A549 treated with RU486 at 1 μM for 4 hours (cell line): ENCODE results near the gene DOC2A. TPM values are rescaled to one million over a fixed set of nuclear protein-coding genes. Genes with fewer than 3 reads are reported as not detected.

ENCODE experiments used
- total RNA-seq: library from RNA; stranded (reverse); fragments of 200-300 nt; extraction: Qiagen RNA extraction; gene quantifications from 5 replicates; pipeline ENCODE4 v1.2.3, GENCODE V29; 2022; ENCODE audit warnings: low read depth

DOC2A gene
- 1.7 to 3.3 TPM (median 2.3 TPM) in 5 replicates for total RNA-seq

DNA sequence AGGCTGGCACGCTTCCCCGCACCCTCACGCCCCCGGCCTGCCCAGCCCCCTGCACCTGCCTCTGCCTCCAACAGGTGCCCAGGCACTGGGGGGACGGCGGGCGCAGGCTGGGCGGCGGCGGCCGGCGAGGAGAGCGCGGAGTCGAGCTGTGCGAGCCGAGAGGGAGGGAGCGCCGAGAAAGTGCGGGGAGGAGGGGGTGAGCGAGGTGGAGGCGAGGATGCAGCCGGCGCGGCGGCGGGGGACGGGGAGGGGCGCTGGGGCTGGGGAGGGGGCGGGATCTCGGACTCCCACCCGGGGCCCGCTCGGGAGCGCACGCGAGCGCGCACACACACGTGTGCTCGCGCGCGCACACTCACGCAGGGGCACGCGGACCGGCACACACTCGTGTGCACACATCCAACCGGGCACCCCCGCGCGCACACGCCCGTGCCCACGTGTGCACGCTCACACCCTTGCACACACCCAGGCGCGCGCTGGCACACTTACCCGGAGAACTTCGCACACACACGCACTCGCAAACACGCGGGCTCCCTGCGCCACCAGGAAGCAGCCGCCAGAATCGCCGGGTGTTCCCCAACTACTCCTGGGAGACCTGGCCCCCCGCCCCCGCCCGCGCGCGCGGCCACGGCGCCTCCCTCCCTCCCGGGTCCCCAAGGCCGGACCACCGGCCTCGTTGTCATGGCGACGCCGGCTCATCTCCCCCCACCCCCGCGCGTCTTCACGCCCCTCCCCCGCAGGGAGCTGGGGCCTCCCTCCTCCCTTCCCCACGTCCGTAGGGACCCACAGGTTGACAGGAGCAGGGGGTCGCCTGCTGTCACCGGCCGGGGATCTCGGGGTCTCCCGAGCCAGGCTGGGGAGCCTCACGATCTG is at the start of gene DOC2A:
Gene DOC2A (minus strand): TSS at position 184 of the 870 bp plus-strand sequence. CDS start 805 bp downstream, outside the sequence.

DNA sequence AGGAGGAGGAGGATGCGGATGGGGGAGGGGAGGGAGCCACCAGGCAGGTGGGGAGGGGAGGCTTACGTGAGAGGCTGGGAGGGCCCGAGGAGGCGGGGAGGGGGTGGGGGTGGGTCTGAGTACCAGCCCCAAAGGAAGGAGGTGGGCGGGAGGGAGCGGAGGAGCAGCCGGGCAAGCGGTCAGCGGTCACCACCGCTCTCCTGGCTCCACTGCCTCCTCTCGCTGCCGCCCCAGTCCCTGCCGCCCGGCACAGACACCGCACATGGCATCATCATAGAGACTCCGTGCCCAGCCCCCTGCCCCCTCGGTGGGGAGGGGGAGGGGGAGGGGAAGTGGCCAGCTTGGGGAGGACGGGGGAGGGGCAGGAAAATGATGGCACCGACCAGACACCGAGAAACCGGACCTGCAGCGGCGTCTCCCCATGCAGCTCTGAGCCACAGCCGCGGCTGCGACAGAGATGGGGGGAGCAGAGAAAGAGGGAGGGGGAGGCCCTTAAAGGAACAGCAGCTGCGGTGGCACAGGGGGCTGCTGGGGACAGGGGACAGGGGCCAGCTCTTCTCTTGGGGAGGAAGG is 20.1 kb upstream of the DOC2A start, which contains the start of gene TLCD3B:
Gene TLCD3B (minus strand): TSS at position 431 of the 573 bp plus-strand sequence. CDS start 744 bp downstream, outside the sequence.

DNA sequence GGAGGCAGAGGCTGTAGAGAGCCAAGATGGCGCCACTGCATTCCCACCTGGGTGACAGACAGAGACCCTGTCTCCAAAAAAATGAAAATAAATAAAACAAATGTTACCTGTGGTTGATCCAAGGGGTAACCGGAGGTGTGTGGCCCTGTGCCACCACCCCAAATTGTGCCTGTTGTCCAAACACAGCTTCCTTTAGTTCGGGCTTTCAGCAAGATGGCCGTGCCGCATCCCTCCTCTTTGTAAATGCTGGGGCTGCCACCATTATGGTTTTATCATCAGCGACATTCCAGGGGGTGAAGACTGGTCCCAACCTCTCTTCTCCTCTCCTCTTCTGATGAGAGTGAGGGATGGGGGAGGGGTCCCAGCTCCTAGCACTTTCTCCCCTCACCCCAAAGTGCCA is 12.1 kb upstream of the DOC2A start, which contains the start of gene C16orf92:
Gene C16orf92 (plus strand): TSS at position 312 of the 400 bp plus-strand sequence. CDS start 143 bp downstream, outside the sequence.

DNA sequence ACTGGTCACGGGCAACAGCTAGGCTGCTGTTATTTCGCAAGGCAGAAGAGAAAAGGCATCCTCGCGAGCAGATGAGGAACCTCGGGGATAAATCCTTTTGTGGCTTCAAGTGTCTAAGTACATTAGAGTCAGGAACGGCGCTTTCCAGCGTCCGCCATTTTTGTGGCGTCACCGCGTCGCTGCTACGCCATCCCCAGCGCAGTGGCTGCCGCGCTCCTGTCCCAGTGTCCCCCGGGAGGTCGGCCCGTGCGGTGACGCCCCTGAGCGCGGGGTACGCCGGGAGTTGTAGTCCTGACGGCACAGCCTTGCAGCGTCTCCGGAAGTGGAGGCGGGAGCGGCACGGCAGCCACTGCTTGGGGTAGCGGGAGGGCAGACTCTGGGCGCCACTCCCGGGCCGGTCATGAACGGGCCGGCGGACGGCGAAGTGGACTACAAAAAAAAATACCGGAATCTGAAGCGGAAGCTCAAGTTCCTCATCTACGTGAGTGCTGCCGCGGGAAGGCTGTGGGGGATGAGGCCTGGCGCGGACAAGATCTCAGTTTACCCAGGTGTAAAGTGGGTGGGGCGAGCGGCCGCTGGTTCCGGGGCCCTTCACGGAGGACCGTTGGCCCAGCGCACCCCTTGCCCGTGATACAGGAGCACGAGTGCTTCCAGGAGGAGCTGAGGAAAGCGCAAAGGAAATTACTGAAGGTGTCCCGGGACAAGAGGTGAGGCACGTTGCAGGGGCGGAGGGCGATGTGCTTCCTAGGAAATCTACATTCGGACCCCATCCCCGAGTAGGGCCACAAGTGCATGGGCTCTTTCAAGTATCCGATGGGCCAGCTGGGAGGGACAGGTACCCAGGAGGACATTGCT is 14.7 kb downstream of the DOC2A start, which contains the start of gene INO80E:
Gene INO80E (plus strand): TSS at position 331 of the 855 bp plus-strand sequence. CDS start 70 bp downstream, at position 401.

DNA sequence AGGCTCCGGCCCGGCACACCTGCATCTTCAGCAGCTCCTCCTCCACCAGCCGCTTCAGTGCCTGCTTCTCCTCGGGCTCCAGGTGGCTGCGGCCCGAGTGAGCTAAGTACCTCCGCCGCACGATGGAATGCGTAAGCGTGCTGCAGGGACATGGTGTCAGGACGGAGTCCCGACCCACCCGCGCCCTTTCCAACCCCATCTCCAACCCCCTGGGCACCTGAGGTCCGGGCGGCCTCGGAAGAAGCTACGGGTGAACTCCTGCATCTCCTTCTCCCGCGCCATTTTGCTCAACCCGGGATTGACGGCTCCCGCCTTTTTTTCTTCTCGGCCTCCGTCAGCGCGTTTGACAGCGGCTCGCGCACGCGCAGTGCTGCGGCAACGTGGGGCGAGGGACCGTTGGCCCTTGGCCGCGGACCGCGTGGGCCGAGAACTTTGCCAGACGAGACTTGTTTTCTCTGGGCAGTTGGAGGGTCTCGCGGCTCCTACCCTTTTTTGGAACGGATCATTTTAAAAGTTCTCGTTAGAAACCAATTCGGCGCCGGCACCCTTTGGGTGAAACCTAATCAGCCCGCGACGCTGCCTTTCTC is 15.4 kb downstream of the DOC2A start, which contains the start of gene HIRIP3:
Gene HIRIP3 (minus strand): TSS at position 294 of the 587 bp plus-strand sequence. CDS start 12 bp downstream, at position 282.

DNA sequence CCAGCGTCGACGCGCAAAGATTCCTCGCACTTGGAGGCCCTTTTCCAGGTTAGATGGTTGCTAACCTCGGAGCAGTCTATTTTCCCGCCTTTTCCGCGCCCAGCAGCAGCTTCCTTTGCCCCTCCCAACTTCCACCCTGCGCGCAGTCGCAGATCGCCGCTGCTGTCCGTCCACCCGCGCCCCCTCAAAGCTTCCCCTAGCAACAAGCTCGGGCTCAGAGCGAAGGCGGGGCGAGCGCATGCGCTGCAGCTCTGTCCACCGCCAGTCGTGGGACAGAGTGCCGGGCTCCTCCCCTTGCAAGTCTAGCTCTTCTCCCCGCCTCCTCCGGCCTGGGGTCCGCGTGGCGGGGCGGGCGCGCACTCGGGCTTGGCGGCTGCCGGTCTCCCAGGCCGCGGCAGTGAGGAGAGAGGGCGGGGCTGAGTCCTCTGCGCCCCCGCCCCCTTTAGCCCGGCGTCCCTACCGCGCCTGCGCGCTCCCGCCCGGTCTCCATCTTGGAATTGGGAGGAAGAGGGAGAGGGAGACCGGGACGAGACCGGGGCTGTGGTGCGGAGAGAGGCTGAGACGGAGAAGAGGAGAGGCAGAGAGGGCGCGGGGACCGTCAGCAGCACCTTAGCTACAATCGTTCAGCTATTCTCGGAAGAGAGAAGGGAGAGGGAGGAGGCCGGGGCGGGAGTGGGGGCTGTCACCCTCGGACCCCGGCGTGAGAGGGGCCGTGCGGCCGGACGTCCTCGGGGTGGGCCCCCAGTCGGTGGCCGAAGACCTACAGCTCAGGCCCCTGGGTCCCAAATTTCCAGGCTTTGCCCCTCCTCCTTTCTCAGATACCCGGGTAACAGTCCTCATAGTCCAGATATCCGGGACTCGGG is 37.2 kb downstream of the DOC2A start, which contains the start of gene TAOK2:
Gene TAOK2 (plus strand): TSS at position 485 of the 863 bp plus-strand sequence. CDS start 3,905 bp downstream, outside the sequence.

DNA sequence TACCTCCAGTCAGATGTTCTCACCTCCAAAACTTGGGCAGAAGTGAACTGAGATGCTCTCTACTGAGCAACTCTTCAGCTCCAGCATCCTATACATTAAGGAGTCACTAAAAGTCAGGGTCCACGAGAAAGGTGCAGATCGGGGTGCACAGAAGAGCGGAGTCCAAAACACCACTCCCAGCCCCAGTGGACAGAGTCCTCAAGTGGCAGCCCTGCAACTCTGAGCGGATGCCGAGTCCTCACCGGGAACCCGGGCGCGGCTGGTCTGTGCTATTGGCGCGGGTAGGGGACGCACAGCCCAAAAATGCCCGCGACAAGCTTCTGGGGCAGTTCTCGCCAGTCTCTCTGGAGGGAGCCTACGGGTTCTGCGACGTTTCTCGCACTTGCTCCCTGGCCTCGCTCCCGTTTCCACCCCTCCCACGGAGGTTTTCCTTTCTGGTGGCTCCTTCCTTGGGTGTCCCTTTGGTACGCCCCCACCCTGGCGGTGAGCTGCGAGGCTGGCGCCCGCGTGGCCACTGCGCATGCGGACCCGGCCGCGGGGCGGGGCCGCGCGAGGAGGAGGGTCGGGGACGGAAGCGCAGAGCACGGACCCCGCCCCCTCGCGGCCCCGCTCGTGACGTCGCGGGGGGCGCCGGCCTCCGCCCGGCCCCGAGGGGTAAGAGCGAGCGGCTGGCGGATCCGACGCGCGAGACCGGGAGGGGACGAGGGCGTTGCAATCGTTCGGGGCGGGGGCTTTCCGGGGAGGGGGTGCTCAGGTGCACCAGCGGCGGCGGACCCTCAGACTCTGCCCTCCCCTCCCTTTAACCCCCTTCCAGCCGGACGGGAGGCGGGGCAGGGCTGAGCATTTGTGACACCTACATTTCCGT is 49.1 kb downstream of the DOC2A start, which contains the start of gene TMEM219:
Gene TMEM219 (plus strand): TSS at position 601 of the 865 bp plus-strand sequence. CDS start 1,065 bp downstream, outside the sequence.

Other genes starting within 250 kb of the DOC2A start
- not detected in 5 replicates for gene ZG16, start 232.8 kb downstream of the DOC2A start, total RNA-seq
- gene KIF22, start 220.3 kb downstream of the DOC2A start, total RNA-seq, result 82.7 to 99.4 TPM (median 93.4 TPM) in 5 replicates
- 161 to 190 TPM (median 174 TPM) in 5 replicates for gene MAZ, start 204.5 kb downstream of the DOC2A start, total RNA-seq
- gene PRRT2, start 198.8 kb downstream of the DOC2A start, total RNA-seq, result 0.30 to 0.66 TPM (median 0.47 TPM) in 5 replicates
- 38.1 to 50.7 TPM (median 43.2 TPM) in 5 replicates for gene PAGR1, start 194.9 kb downstream of the DOC2A start, total RNA-seq
- gene MVP, start 190.6 kb downstream of the DOC2A start, total RNA-seq, result 104 to 131 TPM (median 118 TPM) in 5 replicates
- gene CDIPT, start 147.8 kb downstream of the DOC2A start, total RNA-seq, result 61.8 to 108 TPM (median 95.9 TPM) in 5 replicates
- gene SEZ6L2, start 111.5 kb downstream of the DOC2A start, total RNA-seq, result 17.9 to 25.3 TPM (median 20.4 TPM) in 5 replicates
- gene ASPHD1, start 110.5 kb downstream of the DOC2A start, total RNA-seq, result 18.0 to 30.1 TPM (median 26.7 TPM) in 5 replicates
- gene KCTD13, start 84.8 kb downstream of the DOC2A start, total RNA-seq, result 14.4 to 23.0 TPM (median 19.8 TPM) in 5 replicates
- 80.4 to 105 TPM (median 102 TPM) in 5 replicates for gene TMEM219, start 48.9 kb downstream of the DOC2A start, total RNA-seq
- gene TAOK2, start 37.2 kb downstream of the DOC2A start, total RNA-seq, result 26.3 to 36.4 TPM (median 33.8 TPM) in 5 replicates
- gene HIRIP3, start 15.4 kb downstream of the DOC2A start, total RNA-seq, result 13.7 to 15.6 TPM (median 14.3 TPM) in 5 replicates
- gene INO80E, start 14.8 kb downstream of the DOC2A start, total RNA-seq, result 109 to 115 TPM (median 109 TPM) in 5 replicates
- not detected in 5 replicates for gene C16orf92, start 12.2 kb upstream of the DOC2A start, total RNA-seq
- gene TLCD3B, start 20.2 kb upstream of the DOC2A start, total RNA-seq, result 0.21 to 0.48 TPM (median 0.47 TPM) in 4 of 5 replicates, not detected in the other
- gene ALDOA, start 54.7 kb upstream of the DOC2A start, total RNA-seq, result 1,507 to 2,015 TPM (median 1,869 TPM) in 5 replicates
- 120 to 149 TPM (median 142 TPM) in 5 replicates for gene PPP4C, start 65.0 kb upstream of the DOC2A start, total RNA-seq
- 0.14 to 0.50 TPM (median 0.38 TPM) in 5 replicates for gene TBX6, start 80.9 kb upstream of the DOC2A start, total RNA-seq
- 6.6 to 11.8 TPM (median 9.7 TPM) in 5 replicates for gene YPEL3, start 85.2 kb upstream of the DOC2A start, total RNA-seq
- 1.4 to 2.3 TPM (median 1.7 TPM) in 5 replicates for gene GDPD3, start 102.5 kb upstream of the DOC2A start, total RNA-seq
- gene MAPK3, start 112.2 kb upstream of the DOC2A start, total RNA-seq, result 33.9 to 38.8 TPM (median 36.4 TPM) in 5 replicates
- gene CORO1A, start 172.6 kb upstream of the DOC2A start, total RNA-seq, result 2.3 to 3.5 TPM (median 3.3 TPM) in 5 replicates
- 130 to 288 TPM (median 218 TPM) in 5 replicates for gene BOLA2B, start 182.6 kb upstream of the DOC2A start, total RNA-seq
- 15.6 to 34.4 TPM (median 20.7 TPM) in 5 replicates for gene SLX1A, start 182.8 kb upstream of the DOC2A start, total RNA-seq
- 5.1 to 10.6 TPM (median 7.9 TPM) in 5 replicates for gene SULT1A3, start 188.2 kb upstream of the DOC2A start, total RNA-seq
- 0.81 to 4.3 TPM (median 2.6 TPM) in 5 replicates for gene NPIPB13, start 237.5 kb upstream of the DOC2A start, total RNA-seq